OCI-LY3 (cell line): ENCODE measurements around the gene CBX4.

ENCODE experiments used
- H2AFZ ChIP-seq: fragments of 200-600, 300-600 bp; shearing (Covaris generic); 2 replicates; pipeline ENCODE4 v1.6.0; 2014; ENCODE audit warnings: antibody characterized with exemption, low read depth, low read length
- H3K27ac ChIP-seq: fragments of 200-600, 300-600 bp; sonication (generic); 2 replicates; pipeline ENCODE4 v1.5.1; 2014; ENCODE audit warnings: mild to moderate bottlenecking, low read length, moderate library complexity, mixed read lengths
- H3K27me3 ChIP-seq: fragments of 200-600, 300-600 bp; sonication (generic); 2 replicates; pipeline ENCODE4 v1.6.1; 2014; ENCODE audit warnings: low read depth, low read length, mixed read lengths
- H3K36me3 ChIP-seq: fragments of 200-600, 300-600 bp; sonication (generic); replicated peaks from 2 replicates; pipeline ENCODE3; 2014; ENCODE audit warnings: low read depth, low read length, mixed read lengths
- H3K4me1 ChIP-seq: fragments of 300-600, 200-600 bp; sonication (generic); 2 replicates; pipeline ENCODE4 v1.6.1; 2014; ENCODE audit warnings: low read length, mixed read lengths
- H3K4me2 ChIP-seq: fragments of 200-600, 300-600 bp; sonication (generic); 2 replicates; pipeline ENCODE4 v1.6.1; 2014; ENCODE audit warnings: low read length, mixed read lengths
- H3K4me3 ChIP-seq: fragments of 300-600, 200-600 bp; sonication (generic); 2 replicates; pipeline ENCODE4 v1.5.1; 2014; ENCODE audit warnings: antibody characterized with exemption, mild to moderate bottlenecking, low read length, moderate library complexity
- H3K79me2 ChIP-seq: fragments of 300-600, 200-600 bp; shearing (Covaris generic); 2 replicates; pipeline ENCODE4 v1.6.1; 2014; ENCODE audit warnings: mild to moderate bottlenecking, low read length, mixed read lengths
- H3K9ac ChIP-seq: fragments of 300-600, 200-600 bp; shearing (Covaris generic); 2 replicates; pipeline ENCODE4 v1.6.0; 2014; ENCODE audit warnings: mild to moderate bottlenecking, low read length, moderate library complexity
- H3K9me3 ChIP-seq: fragments of 200-600, 300-600 bp; shearing (Covaris generic); 2 replicates; pipeline ENCODE4 v1.6.1; 2014; ENCODE audit warnings: low read length, mixed read lengths; ENCODE audit not compliant: insufficient read depth
- H4K20me1 ChIP-seq: fragments of 200-600, 300-600 bp; sonication (generic); 2 replicates; pipeline ENCODE4 v1.6.1; 2016; ENCODE audit warnings: low read length, mixed read lengths; ENCODE audit not compliant: insufficient read depth
- CTCF ChIP-seq: fragments of 200-600, 300-600 bp; sonication (generic); IDR thresholded peaks from 2 replicates; pipeline ENCODE4 v1.5.1; 2014; ENCODE audit warnings: antibody characterized with exemption, low read length, low read depth
- EZH2phosphoT487 ChIP-seq: fragments of 200-600 bp; shearing (Covaris generic); IDR thresholded peaks from 2 replicates; pipeline ENCODE4 v1.6.1; 2018; ENCODE audit warnings: antibody characterized with exemption, mixed run types, low read depth

The CBX4 gene

GRCh38 chr17:79826204-79826680, 13.0 kb downstream of the CBX4 start:
- TF ChIP-seq EZH2phosphoT487 (no peak), CTCF (no peak)
- Histone ChIP-seq H3K27me3 (no peaks in the 10 kb centered on the region), H3K4me1 (no peaks in the 10 kb centered on the region), H4K20me1 (peaks cover 15% of the 10 kb centered on the region), H3K9me3 (no peaks in the 10 kb centered on the region), H3K4me3 (no peak overlapping the region), H3K79me2 (no peaks in the 10 kb centered on the region), H3K27ac (no peak overlapping the region), H3K9ac (no peak overlapping the region), H3K36me3 (no peaks in the 10 kb centered on the region), H3K4me2 (no peak overlapping the region), H2AFZ (no peak overlapping the region)

- TF ChIP-seq EZH2phosphoT487 (no peak), CTCF (no peak)
- H3K79me2 ChIP-seq, result no peaks in the 10 kb centered on the region
- peaks cover 8% of the 10 kb centered on the region for H4K20me1 ChIP-seq
- no peak overlapping the region for H3K27ac ChIP-seq
- no peaks in the 10 kb centered on the region for H3K27me3 ChIP-seq
- H2AFZ ChIP-seq, result no peak overlapping the region
- H3K9ac ChIP-seq, result no peak overlapping the region
- H3K4me1 ChIP-seq, result no peaks in the 10 kb centered on the region
- H3K36me3 ChIP-seq, result no peaks in the 10 kb centered on the region
- no peak overlapping the region for H3K4me2 ChIP-seq
- H3K4me3 ChIP-seq, result no peak overlapping the region
- no peaks in the 10 kb centered on the region for H3K9me3 ChIP-seq
Measured at GRCh38 chr17:79825580-79825921, 13.7 kb downstream of the CBX4 start.

DNA sequence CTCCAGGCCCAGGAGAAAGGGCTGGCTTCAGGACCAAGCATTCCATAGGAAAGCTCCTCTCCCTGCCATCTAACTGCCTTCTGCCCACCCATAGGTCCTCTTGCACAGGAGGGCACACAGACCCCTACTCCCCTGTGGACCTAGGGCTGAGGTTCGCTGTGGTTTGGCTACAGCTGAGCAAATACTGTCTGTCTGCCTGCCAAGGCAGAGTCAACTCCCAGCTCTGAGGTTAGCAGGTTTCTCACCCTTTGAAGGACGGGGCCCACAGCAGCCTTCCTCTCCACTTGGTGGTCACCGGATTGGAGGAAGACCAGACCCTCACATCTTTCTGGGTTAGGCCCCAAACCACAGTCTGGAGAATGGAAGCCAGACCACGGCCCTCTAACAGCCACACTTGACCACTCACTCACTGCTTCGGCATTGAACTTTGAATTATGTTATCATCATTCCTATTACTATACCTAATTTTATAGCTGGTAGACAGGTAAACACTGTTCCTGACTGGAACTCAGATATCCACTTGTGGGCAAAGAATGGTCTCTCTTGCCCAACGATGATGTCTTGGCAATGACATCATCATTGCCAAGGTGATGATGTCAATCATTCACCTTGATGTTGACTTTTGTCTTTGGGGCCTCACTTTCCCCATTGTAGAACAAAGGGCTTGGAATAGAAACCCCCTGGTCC, 14.2 kb downstream of the CBX4 start:
- no peak overlapping the region for H3K4me3 ChIP-seq
- H3K27ac ChIP-seq, result no peak overlapping the region
- H2AFZ ChIP-seq, result no peak overlapping the region
- no peaks in the 10 kb centered on the region for H3K36me3 ChIP-seq
- H4K20me1 ChIP-seq, result 0 out of 2 replicates have a peak, but pooled peaks cover 5% of the 10 kb centered on the region
- TF ChIP-seq EZH2phosphoT487 (no peak), CTCF (no peak)
- no peaks in the 10 kb centered on the region for H3K27me3 ChIP-seq
- H3K79me2 ChIP-seq, result no peaks in the 10 kb centered on the region
- H3K9me3 ChIP-seq, result no peaks in the 10 kb centered on the region
- no peaks in the 10 kb centered on the region for H3K4me1 ChIP-seq
- no peak overlapping the region for H3K4me2 ChIP-seq
- H3K9ac ChIP-seq, result no peak overlapping the region

- Histone ChIP-seq H4K20me1 (0 out of 2 replicates have a peak, but pooled peaks cover 5% of the 10 kb centered on the region), H3K9ac (no peak overlapping the region), H3K4me1 (no peaks in the 10 kb centered on the region), H2AFZ (no peak overlapping the region), H3K79me2 (no peaks in the 10 kb centered on the region), H3K36me3 (no peaks in the 10 kb centered on the region), H3K27ac (no peak overlapping the region), H3K4me3 (no peak overlapping the region), H3K9me3 (no peaks in the 10 kb centered on the region), H3K27me3 (no peaks in the 10 kb centered on the region), H3K4me2 (no peak overlapping the region)
- TF ChIP-seq EZH2phosphoT487, result no peak
- TF ChIP-seq CTCF, result no peak
Measured at GRCh38 chr17:79824234-79824633, 15.0 kb downstream of the CBX4 start.
